CD4-positive, alpha-beta memory T cell (primary cell): ENCODE results near the gene GABRB1. TPM values are rescaled to one million over a fixed set of nuclear protein-coding genes. Genes with fewer than 3 reads are reported as not detected.
A peak's percentile ranks its signal among the peaks of the same experiment; 100 is the strongest.

Source experiments
- CTCF ChIA-PET: fragments of 350-600 bp; sonication (Branson Sonifier 250); formaldehyde crosslinking; loops from one replicate; lab custom pipeline; 2021; ENCODE audit warnings: inconsistent platforms; ENCODE audit not compliant: partially characterized antibody; lab: Charles Lee
- POLR2A ChIA-PET: fragments of 350-600 bp; sonication (Branson Sonifier 250); formaldehyde crosslinking; loops from one replicate; lab custom pipeline; 2021; ENCODE audit not compliant: partially characterized antibody; lab: Charles Lee
- DNase-seq, 5 donors: peaks; one replicate each; pipeline versions ENCODE4 v3.0.0 to v3.0.0-alpha.2; 2020 to 2022; ENCODE audit warnings: mixed read lengths in 1 of 5
- H3K27ac ChIP-seq: one replicate; pipeline ENCODE4 v1.7.0; 2013; ENCODE audit warnings: low read depth, low read length
- H3K27me3 ChIP-seq: 2 replicates; pipeline ENCODE4 v1.7.0; 2013; ENCODE audit warnings: mild to moderate bottlenecking, low read length, moderate library complexity; ENCODE audit not compliant: insufficient read depth
- H3K36me3 ChIP-seq: 2 replicates; pipeline ENCODE4 v1.7.0; 2013; ENCODE audit warnings: mild to moderate bottlenecking, low read length, moderate library complexity; ENCODE audit not compliant: insufficient read depth
- H3K4me1 ChIP-seq: 2 replicates; pipeline ENCODE4 v1.7.0; 2013; ENCODE audit warnings: mild to moderate bottlenecking, low read length, moderate library complexity; ENCODE audit not compliant: insufficient read depth
- H3K4me3 ChIP-seq, 2 donors: one replicate each; pipeline ENCODE4 v1.7.0; 2013; ENCODE audit warnings: low read length in 2 of 2, mild to moderate bottlenecking in 1 of 2
- H3K9me3 ChIP-seq, 2 donors: one replicate each; pipeline ENCODE4 v1.7.0; 2013; ENCODE audit warnings: low read length in 2 of 2, control low read depth in 1 of 2; ENCODE audit not compliant: control insufficient read depth in 1 of 2
- H3K27ac Mint-ChIP-seq, 7 donors: one replicate each; pipeline ENCODE4 v1.8.0; 2020 to 2021; ENCODE audit warnings: mixed read lengths in 7 of 7, mild to moderate bottlenecking in 6 of 7, inconsistent platforms in 3 of 7, moderate library complexity in 3 of 7
- H3K27me3 Mint-ChIP-seq, 2 donors: one replicate each; pipeline ENCODE4 v1.8.0; 2020 to 2021; ENCODE audit warnings: mixed read lengths in 2 of 2
- H3K36me3 Mint-ChIP-seq, 2 donors: one replicate each; pipeline ENCODE4 v1.8.0; 2020 to 2021; ENCODE audit warnings: mixed read lengths in 2 of 2, inconsistent platforms in 1 of 2, mild to moderate bottlenecking in 1 of 2
- H3K4me1 Mint-ChIP-seq, 4 donors: one replicate each; pipeline ENCODE4 v1.8.0; 2020 to 2021; ENCODE audit warnings: mixed read lengths in 4 of 4, mild to moderate bottlenecking in 1 of 4
- H3K4me3 Mint-ChIP-seq, 8 donors: one replicate each; pipeline ENCODE4 v1.8.0; 2020 to 2021; ENCODE audit warnings: mixed read lengths in 8 of 8, mild to moderate bottlenecking in 7 of 8, moderate library complexity in 6 of 8, inconsistent platforms in 3 of 8
- H3K9me3 Mint-ChIP-seq, 8 donors: one replicate each; pipeline ENCODE4 v1.8.0; 2020 to 2021; ENCODE audit warnings: mixed read lengths in 8 of 8, mild to moderate bottlenecking in 5 of 8, inconsistent platforms in 3 of 8, moderate library complexity in 1 of 8
- intact Hi-C: fragments of 100-400 bp; cut with micrococcal nuclease; formaldehyde crosslinking; loops from one replicate; pipeline ENCODE4 v1.15.1; 2023
- polyA plus RNA-seq, 2 donors: library from polyadenylated mRNA; unstranded; fragments of 300-500 nt; fragmentation: Illumina TruSeq; gene quantifications; one replicate each; pipeline ENCODE4 v1.2.3, GENCODE V29; 2021
- total RNA-seq, 2 experiments: library from RNA; stranded (reverse); gene quantifications; one replicate each; pipeline ENCODE4 v1.2.3, GENCODE V29; 2021

GABRB1 gene
- total and polyA plus RNA-seq, 4 experiments from 2014 or later, result not detected

DNA sequence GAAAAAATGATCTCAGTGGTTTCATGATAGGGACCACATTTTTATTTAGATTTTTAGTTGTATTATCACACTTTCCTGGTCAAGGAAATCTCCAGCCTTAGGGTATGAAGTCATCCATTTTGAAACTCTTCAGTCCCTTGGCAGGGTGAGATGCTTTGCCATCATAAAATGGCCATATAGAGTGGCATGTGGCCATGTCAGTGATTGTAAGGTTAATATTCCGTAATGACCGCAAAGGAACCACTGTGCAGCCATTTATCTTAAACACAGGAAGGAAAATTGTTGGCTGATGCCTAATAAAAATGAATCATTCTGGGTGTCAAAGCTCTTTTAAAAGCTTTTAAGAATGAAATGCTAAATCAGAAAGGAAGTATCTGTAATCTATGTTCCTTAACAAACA lies 396.6 kb downstream of the GABRB1 start:
- Mint-ChIP-seq H3K27ac (no peak overlapping the region), H3K36me3 (no peaks in the 10 kb centered on the region), H3K4me1 (no peaks in the 10 kb centered on the region), H3K4me3 (no peak overlapping the region), H3K27me3 (peaks cover 5 to 8% of the 10 kb centered on the region in 2 donors), H3K9me3 (no peaks in the 10 kb centered on the region)
- no peak overlapping the region for H3K27ac ChIP-seq
- intact Hi-C loops, result no loop called here
- CTCF ChIA-PET, result no interaction called here
- H3K4me1 ChIP-seq, result no peaks in the 10 kb centered on the region
- H3K27me3 ChIP-seq, result no peaks in the 10 kb centered on the region
- no peaks in the 10 kb centered on the region for H3K36me3 ChIP-seq
- POLR2A ChIA-PET, result no interaction called here
- H3K4me3 ChIP-seq, result no peak overlapping the region
- DNase-seq, result no peak
- no peaks in the 10 kb centered on the region for H3K9me3 ChIP-seq

DNA sequence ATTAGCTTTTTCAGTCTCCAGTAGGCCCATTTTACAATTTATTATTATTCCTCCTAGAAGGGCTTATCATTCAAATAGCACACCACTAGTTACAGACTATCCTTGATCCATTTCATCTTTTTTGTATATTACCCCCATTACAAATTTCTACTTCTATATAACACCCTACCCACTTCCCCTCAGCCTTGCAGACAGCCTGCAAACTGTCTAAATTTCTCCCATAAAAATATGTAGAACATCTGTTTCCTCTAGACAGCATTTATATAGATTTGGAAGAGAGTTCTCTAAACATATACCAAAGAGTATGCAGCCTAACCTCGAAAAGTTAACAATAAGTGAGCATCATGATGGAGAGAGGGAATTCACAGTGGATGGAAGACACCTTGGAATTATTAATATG lies 401.4 kb downstream of the GABRB1 start:
- intact Hi-C loops, result no loop called here
- no peak overlapping the region for H3K27ac ChIP-seq
- peaks cover 0 to 5% (median 0%) of the 10 kb centered on the region in 8 donors for H3K9me3 Mint-ChIP-seq
- no peaks in the 10 kb centered on the region for H3K4me1 ChIP-seq
- no peaks in the 10 kb centered on the region for H3K36me3 ChIP-seq
- no peak overlapping the region for H3K4me3 Mint-ChIP-seq
- no peak overlapping the region for H3K27ac Mint-ChIP-seq
- CTCF ChIA-PET, result no interaction called here
- H3K4me1 Mint-ChIP-seq, result no peaks in the 10 kb centered on the region
- no peak for DNase-seq
- no peak overlapping the region for H3K4me3 ChIP-seq
- H3K27me3 ChIP-seq, result no peaks in the 10 kb centered on the region
- H3K36me3 Mint-ChIP-seq, result no peaks in the 10 kb centered on the region
- POLR2A ChIA-PET, result no interaction called here
- peaks cover 3% of the 10 kb centered on the region in 2 donors for H3K27me3 Mint-ChIP-seq
- H3K9me3 ChIP-seq, result no peaks in the 10 kb centered on the region

DNA sequence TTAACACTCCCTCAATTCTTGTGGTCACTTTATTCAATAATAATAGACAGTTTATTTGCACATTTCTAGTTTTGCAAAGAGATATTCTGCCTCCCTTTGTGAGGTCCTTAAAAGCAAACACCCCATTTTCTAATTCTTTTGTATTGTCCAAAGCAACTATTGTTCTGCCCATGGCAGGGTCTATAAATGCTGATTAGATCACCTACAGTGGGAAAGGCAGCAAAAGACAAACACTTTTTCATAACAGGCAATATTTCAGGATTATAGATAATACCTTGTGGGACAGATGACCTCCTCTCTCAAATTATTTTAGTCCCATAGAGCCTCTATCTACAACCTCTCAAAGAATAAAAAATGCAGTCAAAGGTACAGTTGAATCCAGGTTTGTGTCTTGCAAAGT lies 403.6 kb downstream of the GABRB1 start:
- no peak for DNase-seq
- intact Hi-C loops, result no loop called here
- no peaks in the 10 kb centered on the region for H3K4me1 Mint-ChIP-seq
- peaks cover 0 to 5% (median 0%) of the 10 kb centered on the region in 8 donors for H3K9me3 Mint-ChIP-seq
- H3K9me3 ChIP-seq, result no peaks in the 10 kb centered on the region
- ChIA-PET POLR2A (no interaction called here), CTCF (no interaction called here)
- H3K4me3 ChIP-seq, result no peak overlapping the region
- no peaks in the 10 kb centered on the region for H3K36me3 ChIP-seq
- H3K27ac Mint-ChIP-seq, result no peak overlapping the region
- peaks cover 0 to 2% of the 10 kb centered on the region in 2 donors for H3K27me3 Mint-ChIP-seq
- H3K27ac ChIP-seq, result no peak overlapping the region
- H3K4me1 ChIP-seq, result no peaks in the 10 kb centered on the region
- no peaks in the 10 kb centered on the region for H3K36me3 Mint-ChIP-seq
- no peaks in the 10 kb centered on the region for H3K27me3 ChIP-seq
- H3K4me3 Mint-ChIP-seq, result no peak overlapping the region

- Histone ChIP-seq H3K27me3 (no peaks in the 10 kb centered on the region), H3K9me3 (no peaks in the 10 kb centered on the region), H3K27ac (no peak overlapping the region), H3K4me3 (no peak overlapping the region), H3K36me3 (no peaks in the 10 kb centered on the region), H3K4me1 (no peaks in the 10 kb centered on the region)
- H3K27ac Mint-ChIP-seq, result no peak overlapping the region
- peaks cover 0 to 1% (median 0%) of the 10 kb centered on the region in 8 donors for H3K9me3 Mint-ChIP-seq
- H3K4me1 Mint-ChIP-seq, result peaks cover 0 to 4% (median 1%) of the 10 kb centered on the region in 4 donors
- H3K4me3 Mint-ChIP-seq, result peak overlapping the region in 2 of 8 donors; percentile 39 to 56
- intact Hi-C loops, result no loop called here
- CTCF ChIA-PET, result no interaction called here
- DNase-seq, result no peak
- POLR2A ChIA-PET, result no interaction called here
- peaks cover 2 to 6% of the 10 kb centered on the region in 2 donors for H3K36me3 Mint-ChIP-seq
- no peaks in the 10 kb centered on the region for H3K27me3 Mint-ChIP-seq
Measured at GRCh38 chr4:47442980-47443379, 411.6 kb downstream of the GABRB1 start.

DNA sequence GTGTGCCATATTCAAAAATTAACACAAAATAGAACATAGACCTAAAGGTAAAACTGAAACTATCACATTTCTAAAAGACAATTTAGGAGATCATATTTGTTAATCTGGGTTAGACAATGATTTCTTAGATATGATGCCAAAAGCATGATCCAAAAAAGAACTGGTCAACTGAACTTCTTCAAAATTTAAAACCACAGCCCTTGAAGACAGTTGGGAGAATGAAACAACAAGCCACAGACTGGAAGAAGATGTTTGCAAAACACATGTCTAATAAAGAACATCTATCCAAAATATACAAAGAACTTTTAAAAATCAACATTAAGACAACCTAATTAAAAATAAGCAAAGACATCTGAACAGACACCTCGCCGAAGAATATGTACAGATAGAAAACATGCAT lies 412.7 kb downstream of the GABRB1 start:
- H3K4me1 ChIP-seq, result no peaks in the 10 kb centered on the region
- no peak overlapping the region for H3K27ac ChIP-seq
- Mint-ChIP-seq H3K9me3 (peaks cover 0 to 1% (median 0%) of the 10 kb centered on the region in 8 donors), H3K4me3 (no peak overlapping the region), H3K36me3 (peaks cover 3 to 14% of the 10 kb centered on the region in 2 donors), H3K4me1 (peaks cover 0 to 4% (median 1%) of the 10 kb centered on the region in 4 donors), H3K27ac (no peak overlapping the region), H3K27me3 (no peaks in the 10 kb centered on the region)
- intact Hi-C loops, result no loop called here
- no peak for DNase-seq
- no peaks in the 10 kb centered on the region for H3K27me3 ChIP-seq
- no peak overlapping the region for H3K4me3 ChIP-seq
- no peaks in the 10 kb centered on the region for H3K9me3 ChIP-seq
- ChIA-PET CTCF (no interaction called here), POLR2A (no interaction called here)
- H3K36me3 ChIP-seq, result no peaks in the 10 kb centered on the region

GRCh38 chr4:47451657-47452056 lies 420.3 kb downstream of the GABRB1 start:
- peaks cover 7% of the 10 kb centered on the region for H3K4me1 ChIP-seq
- no peaks in the 10 kb centered on the region for H3K27me3 ChIP-seq
- peaks cover 18% of the 10 kb centered on the region for H3K36me3 ChIP-seq
- Mint-ChIP-seq H3K9me3 (no peaks in the 10 kb centered on the region), H3K27ac (peak overlapping the region in 1 of 7 donors; percentile 81), H3K36me3 (peaks cover 49 to 50% of the 10 kb centered on the region in 2 donors), H3K27me3 (no peaks in the 10 kb centered on the region), H3K4me1 (peaks cover 6 to 13% (median 9%) of the 10 kb centered on the region in 4 donors), H3K4me3 (no peak overlapping the region)
- H3K9me3 ChIP-seq, result no peaks in the 10 kb centered on the region
- H3K27ac ChIP-seq, result no peak overlapping the region
- CTCF ChIA-PET, result interaction anchor here (0.8 kb wide), 1 partner anchor 11 kb away, joined by 3 read pairs; no protein-coding TSS in a partner anchor
- POLR2A ChIA-PET, result interaction anchor here (0.6 kb wide), 1 partner anchor 11 kb away, joined by 4 read pairs; no protein-coding TSS in a partner anchor
- no peak for DNase-seq
- intact Hi-C loops, result no loop called here
- H3K4me3 ChIP-seq, result no peak overlapping the region

DNA sequence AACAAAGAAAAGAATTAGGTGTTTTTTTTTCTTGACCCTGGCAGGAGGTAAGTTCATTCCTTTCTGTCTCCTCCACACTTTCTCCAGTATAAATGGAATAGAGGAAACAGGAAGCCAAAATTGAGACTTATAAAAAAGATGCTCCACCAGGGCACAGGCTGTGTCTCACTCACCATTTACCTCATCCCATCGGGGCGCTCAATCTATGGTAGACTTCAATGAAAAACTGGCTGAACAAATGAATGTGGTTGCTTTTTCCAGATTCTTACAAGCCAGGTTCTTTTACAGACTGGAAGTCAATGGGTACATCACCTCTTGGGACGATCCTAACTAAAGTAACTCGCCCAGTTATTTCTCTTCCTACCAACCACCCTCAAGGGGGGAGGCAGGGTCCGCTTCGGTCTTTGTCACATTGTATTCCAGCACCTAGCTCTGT lies 431.4 kb downstream of the GABRB1 start:
- H3K36me3 Mint-ChIP-seq, result peaks cover 18 to 24% of the 10 kb centered on the region in 2 donors
- ChIA-PET CTCF (interaction anchor here (0.7 to 1.9 kb wide), 12 partner anchors 11 to 208 kb away, joined by 3 to 23 read pairs (median 4); partner anchors contain the start of gene ATP10D), POLR2A (interaction anchor here (0.7 to 1.8 kb wide), 8 partner anchors 11 to 666 kb away, joined by 3 to 21 read pairs (median 4); partner anchors contain the start of genes ATP10D and NFXL1)
- Histone ChIP-seq H3K36me3 (no peaks in the 10 kb centered on the region), H3K27ac (peak overlapping the region; percentile 79), H3K4me1 (peaks cover 24% of the 10 kb centered on the region), H3K9me3 (no peaks in the 10 kb centered on the region), H3K27me3 (no peaks in the 10 kb centered on the region), H3K4me3 (peak overlapping the region; percentile 48 to 92)
- no peaks in the 10 kb centered on the region for H3K9me3 Mint-ChIP-seq
- H3K4me1 Mint-ChIP-seq, result peaks cover 26 to 42% (median 36%) of the 10 kb centered on the region in 4 donors
- intact Hi-C loops, result loop anchor here (1.0 to 10.0 kb wide), 6 partner anchors 22 to 878 kb away; partner anchors contain the start of genes ATP10D, NFXL1, SLAIN2 and TXK
- peak overlapping the region; percentile 88 to 92 (median 90) for H3K4me3 Mint-ChIP-seq
- H3K27ac Mint-ChIP-seq, result peak overlapping the region; percentile 90 to 99 (median 96)
- DNase-seq, result no peak
- H3K27me3 Mint-ChIP-seq, result no peaks in the 10 kb centered on the region
